Spleen (tissue), 11 donors: Measurements from ENCODE around the gene DDX51. TPM values are rescaled to one million over a fixed set of nuclear protein-coding genes. Genes with fewer than 3 reads are reported as not detected.

ENCODE experiments used
- DNase-seq: peaks from one replicate; pipeline ENCODE4 v3.0.0-alpha.2; 2020
- H3K27ac ChIP-seq, 8 donors: fragments of 200-600 bp; sonication (generic) in 7 of 8; 1 replicate in 4 of 8; 2 replicates in 4 of 8; pipeline versions ENCODE4 v1.5.0 to v1.8.0; 2016 to 2021; ENCODE audit warnings: inconsistent platforms in 4 of 8, mild to moderate bottlenecking in 4 of 8, moderate library complexity in 1 of 8
- H3K27me3 ChIP-seq, 7 donors: fragments of 200-600 bp; sonication (generic) in 6 of 7; replicated peaks in 1 of 7; 1 replicate in 4 of 7; 2 replicates in 3 of 7; pipeline versions ENCODE4 v1.5.0 to v1.8.0; 2016 to 2021; ENCODE audit warnings: inconsistent platforms in 3 of 7, mild to moderate bottlenecking in 1 of 7
- H3K36me3 ChIP-seq, 6 donors: fragments of 200-600 bp; sonication (generic) in 5 of 6; 1 replicate in 4 of 6; 2 replicates in 2 of 6; pipeline versions ENCODE4 v1.5.0 to v1.8.0; 2016 to 2021; ENCODE audit warnings: inconsistent platforms in 2 of 6
- H3K4me1 ChIP-seq, 6 donors: fragments of 200-600 bp; sonication (generic) in 5 of 6; 1 replicate in 3 of 6; 2 replicates in 3 of 6; pipeline versions ENCODE4 v1.5.0 to v1.8.0; 2016 to 2021; ENCODE audit warnings: inconsistent platforms in 3 of 6
- H3K4me3 ChIP-seq, 8 donors: fragments of 200-600 bp; sonication (generic) in 7 of 8; 1 replicate in 4 of 8; 2 replicates in 4 of 8; pipeline versions ENCODE4 v1.5.0 to v1.8.0; 2016 to 2021; ENCODE audit warnings: inconsistent platforms in 4 of 8, mild to moderate bottlenecking in 4 of 8, moderate library complexity in 2 of 8
- H3K9me3 ChIP-seq, 8 donors: fragments of 200-600 bp; sonication (generic) in 7 of 8; 1 replicate in 4 of 8; 2 replicates in 4 of 8; pipeline versions ENCODE4 v1.5.0 to v1.8.0; 2016 to 2021; ENCODE audit warnings: inconsistent platforms in 4 of 8
- POLR2A ChIP-seq, 3 donors: fragments of 450-650 bp; IDR thresholded peaks; one replicate each; pipeline ENCODE4 v1.5.1; 2017; ENCODE audit warnings: antibody characterized with exemption in 3 of 3, mild to moderate bottlenecking in 1 of 3
- POLR2AphosphoS5 ChIP-seq, 3 donors: sonication (generic); formaldehyde crosslinking; IDR thresholded peaks; one replicate each; pipeline ENCODE4 v1.5.1; 2017; ENCODE audit warnings: antibody characterized with exemption in 3 of 3
- WGBS, 5 donors: extraction: QIAGEN DNeasy Blood & Tissue Kit in 3 of 5; methylation state at CpG; one replicate each; pipeline versions ENCODE4 v1.1.5 to v1.1.7; 2013 to 2018; 5-methylcytosine and 5-hydroxymethylcytosine counted together
- intact Hi-C: fragments of 100-400 bp; cut with DNase I; formaldehyde crosslinking; loops from one replicate; pipeline ENCODE4 v1.15.0; 2023; ENCODE audit warnings: low total_unique reads
- polyA plus RNA-seq, 3 donors: library from polyadenylated mRNA; stranded (reverse); fragments of 200-250 nt; gene quantifications; one replicate each; pipeline ENCODE4 v1.2.1, GENCODE V29; 2013
- total RNA-seq, 7 donors: library from RNA; depleted of rRNA in 3 of 7; stranded (reverse); fragments of >200 nt in 3 of 7; fragmentation: NEBNext Ultra II Directional in 4 of 7; extraction: Animal tissue kit (Norgen Biotek cat#: 25700) in 4 of 7; gene quantifications; one replicate each; pipeline versions ENCODE4 v1.1.0 to v1.2.1, GENCODE V29; 2016 to 2021
- TF ChIP-seq, protein P1 (sequence below), 11 experiments: fragments of 200-600 bp in 7 of 11; fragments of 450-650 bp in 4 of 11; sonication (generic) in 4 of 11; IDR thresholded peaks in 8 of 11; conservative IDR thresholded peaks in 3 of 11; 1 replicate in 7 of 11; 2 replicates in 4 of 11; pipeline versions ENCODE4 v1.4.0 to v1.8.0; 2016 to 2021; ENCODE audit warnings: antibody characterized with exemption in 11 of 11, inconsistent platforms in 4 of 11, mild to moderate bottlenecking in 1 of 11
- donor health status: healthy with polysubstance abuse.
- donor health status: DM: no; HTN: no; CAD: no; lungs with moderate emphysema.
- donor health status: DM: no; HTN: no; CAD: no.
- donor health status: Bipolar disorder and iron deficiency.
- donor health status: healthy.
- donor health status: DM: no; HTN: no; CAD: no.
- donor health status: DM: yes; HTN: yes; CAD: no.

The DDX51 gene
- total and polyA plus RNA-seq, 10 donors, result 16.9 to 36.0 (median 19.5) TPM

DNA sequence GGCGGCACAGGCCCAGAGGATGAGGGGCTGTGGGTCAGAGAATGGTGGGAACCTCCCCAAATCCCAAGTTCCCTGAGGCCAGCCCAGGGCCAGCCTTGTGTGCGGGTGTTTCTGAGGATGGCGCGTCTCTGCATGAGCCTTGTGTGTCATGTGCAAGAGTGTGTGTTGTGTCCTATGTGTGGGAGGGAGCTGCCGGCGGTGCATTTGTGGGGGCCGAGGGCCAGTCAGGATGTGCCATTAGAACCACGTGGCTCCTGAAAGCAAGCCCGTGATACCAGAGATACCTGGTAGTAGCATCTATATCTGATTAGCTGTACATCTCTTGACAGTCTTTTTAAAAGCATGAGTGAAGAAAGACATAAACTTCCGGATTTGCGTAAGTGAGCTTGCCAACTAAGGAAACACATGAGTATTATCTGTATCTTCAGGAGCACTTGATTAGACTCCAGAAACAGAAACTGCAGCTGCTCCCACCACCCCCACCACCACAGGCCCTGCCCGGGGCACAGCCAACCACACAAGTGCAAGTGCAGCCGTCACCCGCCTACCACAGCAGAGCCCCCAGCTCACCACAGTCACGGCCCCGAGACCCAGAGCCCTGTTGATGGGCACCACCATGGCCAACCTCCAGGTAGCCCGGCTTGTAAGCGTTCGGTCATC, 19.2 kb downstream of the DDX51 start:
- Histone ChIP-seq H3K4me3 (no peak overlapping the region), H3K4me1 (no peaks in the 10 kb centered on the region), H3K27ac (no peak overlapping the region), H3K9me3 (peaks cover 0 to 15% (median 12%) of the 10 kb centered on the region in 8 donors), H3K27me3 (no peaks in the 10 kb centered on the region), H3K36me3 (peaks cover 0 to 98% (median 74%) of the 10 kb centered on the region in 6 donors)
- no peak for DNase-seq
- 83 to 93% (median 89%) methylated on average over 19 of the region's 19 CpGs for WGBS, 5 donors
- intact Hi-C loops, result no loop called here
- TF ChIP-seq, protein P1, sequence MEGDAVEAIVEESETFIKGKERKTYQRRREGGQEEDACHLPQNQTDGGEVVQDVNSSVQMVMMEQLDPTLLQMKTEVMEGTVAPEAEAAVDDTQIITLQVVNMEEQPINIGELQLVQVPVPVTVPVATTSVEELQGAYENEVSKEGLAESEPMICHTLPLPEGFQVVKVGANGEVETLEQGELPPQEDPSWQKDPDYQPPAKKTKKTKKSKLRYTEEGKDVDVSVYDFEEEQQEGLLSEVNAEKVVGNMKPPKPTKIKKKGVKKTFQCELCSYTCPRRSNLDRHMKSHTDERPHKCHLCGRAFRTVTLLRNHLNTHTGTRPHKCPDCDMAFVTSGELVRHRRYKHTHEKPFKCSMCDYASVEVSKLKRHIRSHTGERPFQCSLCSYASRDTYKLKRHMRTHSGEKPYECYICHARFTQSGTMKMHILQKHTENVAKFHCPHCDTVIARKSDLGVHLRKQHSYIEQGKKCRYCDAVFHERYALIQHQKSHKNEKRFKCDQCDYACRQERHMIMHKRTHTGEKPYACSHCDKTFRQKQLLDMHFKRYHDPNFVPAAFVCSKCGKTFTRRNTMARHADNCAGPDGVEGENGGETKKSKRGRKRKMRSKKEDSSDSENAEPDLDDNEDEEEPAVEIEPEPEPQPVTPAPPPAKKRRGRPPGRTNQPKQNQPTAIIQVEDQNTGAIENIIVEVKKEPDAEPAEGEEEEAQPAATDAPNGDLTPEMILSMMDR (IDR thresholded peaks at IDR 0.05 in 8 of 11, conservative IDR thresholded peaks at IDR 0.05 in 3 of 11), result no peak
- TF ChIP-seq POLR2A (IDR thresholded peaks at IDR 0.05) (no peak), POLR2AphosphoS5 (IDR thresholded peaks at IDR 0.05) (no peak)

DNA sequence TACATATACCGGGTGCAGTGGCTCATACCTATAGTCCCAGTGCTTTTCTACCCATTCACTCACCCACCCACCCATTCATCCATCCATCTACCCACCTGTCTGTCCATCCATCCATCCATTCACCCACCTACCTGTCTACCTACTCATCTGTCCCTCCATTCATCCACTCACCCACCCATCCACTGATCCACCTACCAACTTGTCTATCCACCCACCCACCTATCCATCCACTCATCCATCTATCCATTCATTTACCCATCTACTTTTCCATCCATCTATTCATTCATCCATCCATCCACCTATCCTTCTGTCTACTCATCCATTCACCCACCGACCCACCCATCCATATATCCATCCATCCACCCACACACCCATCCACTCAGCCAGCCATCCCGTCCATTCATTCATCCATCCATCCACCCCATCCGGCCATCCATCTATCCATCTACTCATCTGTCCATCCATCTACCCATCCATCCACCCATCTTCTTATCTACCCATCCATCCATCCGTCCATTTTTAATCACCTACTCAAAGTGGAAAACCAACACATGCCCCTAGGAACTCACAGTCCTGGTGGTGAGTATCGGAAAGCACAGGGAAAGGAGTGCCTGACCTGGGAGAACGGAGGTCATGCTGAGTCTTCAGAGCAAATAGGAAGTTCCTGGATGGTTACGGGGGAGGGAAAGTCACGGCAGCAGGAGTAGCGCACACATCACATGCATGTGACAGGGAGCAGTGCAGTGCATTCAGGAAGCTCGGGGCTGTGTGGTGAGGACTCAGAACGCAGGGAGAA, 20.0 kb downstream of the DDX51 start:
- 88 to 96% (median 92%) methylated on average over 12 of the region's 12 CpGs for WGBS, 5 donors
- Histone ChIP-seq H3K36me3 (peaks cover 0 to 97% (median 75%) of the 10 kb centered on the region in 6 donors), H3K4me3 (no peak overlapping the region), H3K27me3 (no peaks in the 10 kb centered on the region), H3K4me1 (no peaks in the 10 kb centered on the region), H3K9me3 (peaks cover 0 to 15% (median 12%) of the 10 kb centered on the region in 8 donors), H3K27ac (no peak overlapping the region)
- DNase-seq, result no peak
- TF ChIP-seq POLR2A (IDR thresholded peaks at IDR 0.05) (no peak), POLR2AphosphoS5 (IDR thresholded peaks at IDR 0.05) (no peak)
- TF ChIP-seq, protein P1 (IDR thresholded peaks at IDR 0.05 in 8 of 11, conservative IDR thresholded peaks at IDR 0.05 in 3 of 11), result no peak
- intact Hi-C loops, result no loop called here

DNA sequence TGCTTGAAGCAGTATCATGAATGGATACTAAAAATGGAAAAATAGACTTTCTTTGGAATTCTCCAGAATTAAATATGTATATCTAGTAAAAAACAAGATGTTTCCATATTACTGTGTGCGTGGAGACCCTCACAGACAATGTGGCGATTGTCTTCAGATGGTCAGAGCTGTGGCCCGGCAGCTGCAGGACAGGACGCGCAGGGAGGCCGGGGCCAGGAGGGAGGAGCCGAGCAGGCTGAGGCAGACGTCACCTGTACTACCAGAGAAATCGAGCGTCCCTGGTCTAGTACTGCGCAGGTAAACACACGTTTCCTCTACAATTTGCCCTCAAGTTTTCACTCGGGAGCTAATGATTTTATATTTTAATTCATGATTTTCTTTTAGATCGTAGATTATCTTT, 22.8 kb downstream of the DDX51 start:
- DNase-seq, result no peak
- no peaks in the 10 kb centered on the region for H3K9me3 ChIP-seq
- no peak overlapping the region for H3K27ac ChIP-seq
- intact Hi-C loops, result no loop called here
- H3K36me3 ChIP-seq, result peaks cover 0 to 97% (median 77%) of the 10 kb centered on the region in 6 donors
- TF ChIP-seq POLR2A (IDR thresholded peaks at IDR 0.05), result no peak
- no peak for TF ChIP-seq POLR2AphosphoS5 (IDR thresholded peaks at IDR 0.05)
- TF ChIP-seq, protein P1 (IDR thresholded peaks at IDR 0.05 in 8 of 11, conservative IDR thresholded peaks at IDR 0.05 in 3 of 11), result no peak
- 96 to 98% (median 97%) methylated on average over 14 of the region's 14 CpGs for WGBS, 5 donors
- H3K4me1 ChIP-seq, result no peaks in the 10 kb centered on the region
- H3K4me3 ChIP-seq, result no peak overlapping the region
- H3K27me3 ChIP-seq, result no peaks in the 10 kb centered on the region

DNA sequence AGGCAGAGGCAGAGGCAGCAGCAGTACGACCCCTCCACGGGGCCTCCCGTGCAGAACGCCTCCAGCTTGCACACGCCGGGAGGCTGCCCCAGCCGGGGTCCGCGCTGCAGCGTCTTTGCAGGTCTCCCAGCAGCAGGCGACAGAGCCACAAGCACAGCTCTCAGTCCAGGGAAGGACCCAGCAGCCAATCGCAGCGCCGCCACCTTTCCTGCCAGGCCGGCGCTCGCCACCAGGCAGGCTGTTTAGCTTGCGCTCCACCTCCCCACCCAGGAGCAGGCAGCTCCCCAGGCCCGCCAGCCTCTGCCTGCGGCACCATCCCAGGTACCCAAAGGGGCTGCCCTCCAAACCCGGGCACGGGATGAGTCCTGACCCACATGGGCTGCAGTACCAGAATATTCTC, 25.2 kb downstream of the DDX51 start:
- TF ChIP-seq POLR2AphosphoS5 (IDR thresholded peaks at IDR 0.05), result peak in 1 of 3 donors; percentile 20
- TF ChIP-seq, protein P1 (IDR thresholded peaks at IDR 0.05 in 8 of 11, conservative IDR thresholded peaks at IDR 0.05 in 3 of 11), result no peak
- no peak for TF ChIP-seq POLR2A (IDR thresholded peaks at IDR 0.05)
- H3K9me3 ChIP-seq, result no peaks in the 10 kb centered on the region
- DNase-seq, result no peak
- no peak overlapping the region for H3K4me3 ChIP-seq
- no peaks in the 10 kb centered on the region for H3K4me1 ChIP-seq
- 89 to 98% (median 96%) methylated on average over 10 to 22 of the region's 22 CpGs for WGBS, 5 donors
- H3K27me3 ChIP-seq, result no peaks in the 10 kb centered on the region
- intact Hi-C loops, result no loop called here
- no peak overlapping the region for H3K27ac ChIP-seq
- H3K36me3 ChIP-seq, result peaks cover 0 to 97% (median 75%) of the 10 kb centered on the region in 6 donors
